ENCODE data around the gene BTC. TPM values are rescaled to one million over a fixed set of nuclear protein-coding genes. Genes with fewer than 3 reads are reported as not detected.

BTC gene
- total RNA-seq, 4 donors from 2014 or later = 7.0 to 11.9 (median 7.7) TPM

DNA sequence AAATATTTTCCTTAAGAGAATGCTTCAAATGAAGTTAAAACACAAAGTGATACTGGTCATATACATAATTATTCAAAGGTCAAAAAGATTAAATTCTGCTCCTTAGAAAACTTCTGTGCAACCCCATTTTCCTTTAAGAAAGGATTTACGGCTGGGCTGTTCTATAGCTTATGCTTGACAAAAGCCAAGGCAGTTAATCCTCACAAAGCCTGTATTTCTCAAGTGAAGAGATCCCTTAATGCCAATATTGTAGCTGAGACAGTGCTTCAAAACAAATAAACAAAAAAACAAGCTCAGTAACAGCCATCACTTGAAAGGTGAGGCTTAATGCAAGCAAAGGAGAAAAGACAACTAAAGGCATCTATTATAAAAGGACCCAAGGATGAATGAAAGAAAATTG, 42.5 kb downstream of the BTC start:
- no peak overlapping the region for H3K27ac ChIP-seq
- TF ChIP-seq EP300 (IDR thresholded peaks at IDR 0.05; ENCODE audit: low read depth) (no peak), POLR2A (IDR thresholded peaks at IDR 0.05) (no peak), POLR2AphosphoS5 (IDR thresholded peaks at IDR 0.05) (no peak)
- TF ChIP-seq, protein P1, sequence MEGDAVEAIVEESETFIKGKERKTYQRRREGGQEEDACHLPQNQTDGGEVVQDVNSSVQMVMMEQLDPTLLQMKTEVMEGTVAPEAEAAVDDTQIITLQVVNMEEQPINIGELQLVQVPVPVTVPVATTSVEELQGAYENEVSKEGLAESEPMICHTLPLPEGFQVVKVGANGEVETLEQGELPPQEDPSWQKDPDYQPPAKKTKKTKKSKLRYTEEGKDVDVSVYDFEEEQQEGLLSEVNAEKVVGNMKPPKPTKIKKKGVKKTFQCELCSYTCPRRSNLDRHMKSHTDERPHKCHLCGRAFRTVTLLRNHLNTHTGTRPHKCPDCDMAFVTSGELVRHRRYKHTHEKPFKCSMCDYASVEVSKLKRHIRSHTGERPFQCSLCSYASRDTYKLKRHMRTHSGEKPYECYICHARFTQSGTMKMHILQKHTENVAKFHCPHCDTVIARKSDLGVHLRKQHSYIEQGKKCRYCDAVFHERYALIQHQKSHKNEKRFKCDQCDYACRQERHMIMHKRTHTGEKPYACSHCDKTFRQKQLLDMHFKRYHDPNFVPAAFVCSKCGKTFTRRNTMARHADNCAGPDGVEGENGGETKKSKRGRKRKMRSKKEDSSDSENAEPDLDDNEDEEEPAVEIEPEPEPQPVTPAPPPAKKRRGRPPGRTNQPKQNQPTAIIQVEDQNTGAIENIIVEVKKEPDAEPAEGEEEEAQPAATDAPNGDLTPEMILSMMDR (IDR thresholded peaks at IDR 0.05) = no peak
- no peak overlapping the region for H3K4me3 ChIP-seq
- DNase-seq = no peak
- intact Hi-C loops (cut with DNase I; ENCODE audit: low total_unique reads) = no loop called here
- no peaks in the 10 kb centered on the region for H3K27me3 ChIP-seq
- H3K4me1 ChIP-seq = peaks cover 0 to 5% (median 0%) of the 10 kb centered on the region in 4 donors
- no peaks in the 10 kb centered on the region for H3K9me3 ChIP-seq
- WGBS, 2 donors (ENCODE audit: low coverage in 1 of 2) = 94 to 96% methylated on average over 1 of the region's 1 CpG
- in situ Hi-C loops (cut with MboI; ENCODE audit: low pct_ligation_motif_present in 1 of 4, low pct_unique_long_range_greater_than_20kb in 1 of 4, low sequenced_read_pairs in 3 of 4) = no loop called here
- peaks cover 0 to 5% (median 0%) of the 10 kb centered on the region in 4 donors for H3K36me3 ChIP-seq

- Histone ChIP-seq H3K27ac (no peak overlapping the region), H3K27me3 (no peaks in the 10 kb centered on the region), H3K4me1 (peaks cover 0 to 5% (median 0%) of the 10 kb centered on the region in 4 donors), H3K4me3 (no peak overlapping the region), H3K36me3 (peaks cover 0 to 5% (median 0%) of the 10 kb centered on the region in 4 donors), H3K9me3 (no peaks in the 10 kb centered on the region)
- intact Hi-C loops (cut with DNase I; ENCODE audit: low total_unique reads) (no loop called here), in situ Hi-C loops (cut with MboI; ENCODE audit: low pct_ligation_motif_present in 1 of 4, low pct_unique_long_range_greater_than_20kb in 1 of 4, low sequenced_read_pairs in 3 of 4) (no loop called here)
- 65 to 83% methylated on average over 5 of the region's 5 CpGs for WGBS, 2 donors (ENCODE audit: low coverage in 1 of 2)
- no peak for TF ChIP-seq POLR2A (IDR thresholded peaks at IDR 0.05)
- no peak for TF ChIP-seq POLR2AphosphoS5 (IDR thresholded peaks at IDR 0.05)
- TF ChIP-seq, protein P1 (IDR thresholded peaks at IDR 0.05) = no peak
- no peak for TF ChIP-seq EP300 (IDR thresholded peaks at IDR 0.05; ENCODE audit: low read depth)
- DNase-seq = no peak
These were observed 43.1 kb downstream of the BTC start for GRCh38 chr4:74751247-74751646.

GRCh38 chr4:74742185-74742584, 52.1 kb downstream of the BTC start:
- in situ Hi-C loops (cut with MboI; ENCODE audit: low pct_ligation_motif_present in 1 of 4, low pct_unique_long_range_greater_than_20kb in 1 of 4, low sequenced_read_pairs in 3 of 4) = no loop called here
- TF ChIP-seq, protein P1 (IDR thresholded peaks at IDR 0.05) = no peak
- TF ChIP-seq EP300 (IDR thresholded peaks at IDR 0.05; ENCODE audit: low read depth) = no peak
- intact Hi-C loops (cut with DNase I; ENCODE audit: low total_unique reads) = no loop called here
- 38 to 42% methylated on average over 1 of the region's 1 CpG for WGBS, 2 donors (ENCODE audit: low coverage in 1 of 2)
- no peak for DNase-seq
- Histone ChIP-seq H3K4me3 (no peak overlapping the region), H3K9me3 (no peaks in the 10 kb centered on the region), H3K4me1 (no peaks in the 10 kb centered on the region), H3K27me3 (no peaks in the 10 kb centered on the region), H3K36me3 (no peaks in the 10 kb centered on the region), H3K27ac (no peak overlapping the region)

- in situ Hi-C loops (cut with MboI; ENCODE audit: low pct_ligation_motif_present in 1 of 4, low pct_unique_long_range_greater_than_20kb in 1 of 4, low sequenced_read_pairs in 3 of 4) (no loop called here), intact Hi-C loops (cut with DNase I; ENCODE audit: low total_unique reads) (no loop called here)
- no peaks in the 10 kb centered on the region for H3K4me1 ChIP-seq
- H3K9me3 ChIP-seq = no peaks in the 10 kb centered on the region
- 67 to 74% methylated on average over 3 of the region's 3 CpGs for WGBS, 2 donors (ENCODE audit: low coverage in 1 of 2)
- no peak for DNase-seq
- TF ChIP-seq EP300 (IDR thresholded peaks at IDR 0.05; ENCODE audit: low read depth) (no peak), POLR2AphosphoS5 (IDR thresholded peaks at IDR 0.05) (no peak), POLR2A (IDR thresholded peaks at IDR 0.05) (no peak)
- TF ChIP-seq, protein P1 (IDR thresholded peaks at IDR 0.05) = no peak
- no peaks in the 10 kb centered on the region for H3K36me3 ChIP-seq
- no peaks in the 10 kb centered on the region for H3K27me3 ChIP-seq
- H3K27ac ChIP-seq = no peak overlapping the region
- H3K4me3 ChIP-seq = no peak overlapping the region
These were observed 55.7 kb downstream of the BTC start for GRCh38 chr4:74738464-74739143.

Measured in transverse colon (tissue), 4 donors.